ENCODE results near the gene AGBL5. TPM values are rescaled to one million over a fixed set of nuclear protein-coding genes. Genes with fewer than 3 reads are reported as not detected.
A peak's percentile ranks its signal among the peaks of the same experiment; 100 is the strongest.

Gene AGBL5
- total RNA-seq, 1 donor from 2014 or later = 18.9 TPM

DNA sequence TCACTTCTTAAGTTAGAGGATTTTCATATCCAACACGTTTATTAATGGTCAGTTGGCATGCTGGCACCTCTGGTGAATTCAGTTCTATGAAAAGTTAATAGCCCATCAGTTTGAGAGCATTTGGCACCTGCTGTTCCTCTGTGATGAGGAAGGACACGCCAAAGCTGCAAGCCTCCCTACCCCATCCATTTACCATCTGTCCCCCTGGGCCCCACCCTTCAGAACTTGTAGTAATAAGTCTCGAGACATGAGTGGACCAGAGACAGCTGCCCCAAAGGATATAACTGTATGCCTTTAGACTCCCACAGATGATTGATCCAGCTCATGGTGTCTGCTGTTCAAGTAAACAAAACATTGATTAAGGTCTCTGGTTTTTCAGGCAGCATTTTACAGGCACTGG is 13.7 kb downstream of the AGBL5 start:
- Histone ChIP-seq H3K27ac (no peak overlapping the region), H3K4me1 (peaks cover 24% of the 10 kb centered on the region), H3K27me3 (ENCODE audit: low read depth) (no peaks in the 10 kb centered on the region), H3K9me3 (no peaks in the 10 kb centered on the region), H3K4me3 (no peak overlapping the region), H3K36me3 (peaks cover 46% of the 10 kb centered on the region)
- intact Hi-C loops (cut with DNase I) = no loop called here
- TF ChIP-seq, protein P1, sequence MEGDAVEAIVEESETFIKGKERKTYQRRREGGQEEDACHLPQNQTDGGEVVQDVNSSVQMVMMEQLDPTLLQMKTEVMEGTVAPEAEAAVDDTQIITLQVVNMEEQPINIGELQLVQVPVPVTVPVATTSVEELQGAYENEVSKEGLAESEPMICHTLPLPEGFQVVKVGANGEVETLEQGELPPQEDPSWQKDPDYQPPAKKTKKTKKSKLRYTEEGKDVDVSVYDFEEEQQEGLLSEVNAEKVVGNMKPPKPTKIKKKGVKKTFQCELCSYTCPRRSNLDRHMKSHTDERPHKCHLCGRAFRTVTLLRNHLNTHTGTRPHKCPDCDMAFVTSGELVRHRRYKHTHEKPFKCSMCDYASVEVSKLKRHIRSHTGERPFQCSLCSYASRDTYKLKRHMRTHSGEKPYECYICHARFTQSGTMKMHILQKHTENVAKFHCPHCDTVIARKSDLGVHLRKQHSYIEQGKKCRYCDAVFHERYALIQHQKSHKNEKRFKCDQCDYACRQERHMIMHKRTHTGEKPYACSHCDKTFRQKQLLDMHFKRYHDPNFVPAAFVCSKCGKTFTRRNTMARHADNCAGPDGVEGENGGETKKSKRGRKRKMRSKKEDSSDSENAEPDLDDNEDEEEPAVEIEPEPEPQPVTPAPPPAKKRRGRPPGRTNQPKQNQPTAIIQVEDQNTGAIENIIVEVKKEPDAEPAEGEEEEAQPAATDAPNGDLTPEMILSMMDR (IDR thresholded peaks at IDR 0.05) = no peak
- ATAC-seq (no peak), DNase-seq (no peak)

DNA sequence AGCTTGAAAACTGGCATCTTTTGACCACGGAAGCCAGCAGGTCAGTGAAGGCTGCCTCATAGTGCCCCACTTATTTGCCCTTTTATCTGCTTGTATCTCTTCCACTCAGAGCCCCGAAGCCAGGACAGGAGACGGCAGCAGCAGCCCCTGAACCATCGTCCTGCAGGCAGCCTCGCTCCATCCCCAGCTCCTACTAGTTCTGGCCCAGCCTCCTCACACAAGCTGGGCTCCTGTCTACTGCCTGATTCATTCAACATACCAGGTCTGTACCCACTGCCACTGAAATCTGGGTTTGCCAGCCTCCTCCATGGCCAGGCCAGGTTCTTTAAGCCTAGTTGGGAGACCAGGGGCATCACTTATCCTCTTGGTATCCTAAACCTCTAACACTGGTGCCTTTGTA is 15.9 kb downstream of the AGBL5 start:
- intact Hi-C loops (cut with DNase I) = no loop called here
- H3K4me3 ChIP-seq = no peak overlapping the region
- DNase-seq (no peak), ATAC-seq (no peak)
- peaks cover 36% of the 10 kb centered on the region for H3K4me1 ChIP-seq
- peaks cover 40% of the 10 kb centered on the region for H3K36me3 ChIP-seq
- TF ChIP-seq, protein P1 (IDR thresholded peaks at IDR 0.05) = no peak
- no peak overlapping the region for H3K27ac ChIP-seq
- no peaks in the 10 kb centered on the region for H3K9me3 ChIP-seq
- H3K27me3 ChIP-seq (ENCODE audit: low read depth) = no peaks in the 10 kb centered on the region

DNA sequence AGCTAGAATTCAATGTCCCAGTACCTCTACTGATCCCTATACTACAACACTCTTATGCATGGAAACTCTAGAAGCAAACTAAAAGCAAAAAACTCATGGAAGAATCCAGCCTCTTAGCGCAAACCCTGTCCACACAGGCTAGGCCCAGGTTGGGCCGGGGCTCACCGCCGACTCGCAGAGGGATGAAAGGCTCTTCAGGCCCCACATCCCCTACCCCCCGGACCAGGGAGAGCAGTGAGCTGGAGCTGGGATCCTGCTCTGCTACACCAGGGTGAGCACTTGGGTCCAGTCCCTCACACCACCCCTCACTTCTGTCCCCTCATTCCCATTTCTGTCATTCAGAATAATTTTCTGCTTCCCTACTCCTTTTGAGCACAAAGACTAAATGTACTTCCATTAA is 18.0 kb downstream of the AGBL5 start:
- H3K27ac ChIP-seq = no peak overlapping the region
- intact Hi-C loops (cut with DNase I) = no loop called here
- no peak overlapping the region for H3K4me3 ChIP-seq
- ATAC-seq (no peak), DNase-seq (no peak)
- TF ChIP-seq, protein P1 (IDR thresholded peaks at IDR 0.05) = no peak
- H3K4me1 ChIP-seq = peaks cover 49% of the 10 kb centered on the region
- H3K27me3 ChIP-seq (ENCODE audit: low read depth) = no peaks in the 10 kb centered on the region
- H3K36me3 ChIP-seq = peaks cover 40% of the 10 kb centered on the region
- no peaks in the 10 kb centered on the region for H3K9me3 ChIP-seq

DNA sequence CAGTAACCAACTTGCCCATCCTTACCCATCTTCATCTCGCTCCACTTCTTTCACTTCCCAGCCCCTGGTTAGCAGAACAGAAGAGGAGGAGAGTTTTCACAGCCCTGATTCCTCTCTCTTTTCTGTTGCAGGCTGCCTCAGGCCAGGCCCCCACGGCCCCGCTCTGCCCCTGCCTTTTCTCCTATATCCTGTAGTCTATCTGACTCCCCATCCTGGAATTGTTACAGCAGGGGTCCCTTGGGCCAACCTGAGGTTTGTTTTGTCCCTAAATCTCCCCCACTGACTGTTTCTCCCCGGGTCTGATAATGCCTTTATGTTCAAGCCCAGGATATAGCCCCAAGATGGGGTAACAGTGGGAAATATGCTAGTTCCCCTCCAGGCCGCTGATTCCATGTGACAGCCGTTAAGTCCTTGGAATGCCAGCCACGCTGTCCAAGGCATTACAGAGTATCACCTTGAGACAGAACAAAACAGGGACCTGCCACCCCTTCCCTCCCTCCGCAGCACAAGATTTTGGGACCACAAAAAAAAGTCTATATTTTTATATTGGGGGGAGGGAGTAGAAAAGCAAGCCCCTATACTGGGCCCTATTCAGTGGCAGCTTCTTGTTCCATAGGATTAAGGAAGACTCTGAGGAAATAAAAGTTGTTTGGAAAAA is 18.6 kb downstream of the AGBL5 start:
- peak overlapping the region; percentile 97 for H3K4me3 ChIP-seq
- TF ChIP-seq, protein P1 (IDR thresholded peaks at IDR 0.05) = no peak
- H3K27ac ChIP-seq = peak overlapping the region; percentile 91
- peaks cover 35% of the 10 kb centered on the region for H3K36me3 ChIP-seq
- ATAC-seq (no peak), DNase-seq (no peak)
- H3K27me3 ChIP-seq (ENCODE audit: low read depth) = no peaks in the 10 kb centered on the region
- peaks cover 56% of the 10 kb centered on the region for H3K4me1 ChIP-seq
- intact Hi-C loops (cut with DNase I) = no loop called here
- no peaks in the 10 kb centered on the region for H3K9me3 ChIP-seq

DNA sequence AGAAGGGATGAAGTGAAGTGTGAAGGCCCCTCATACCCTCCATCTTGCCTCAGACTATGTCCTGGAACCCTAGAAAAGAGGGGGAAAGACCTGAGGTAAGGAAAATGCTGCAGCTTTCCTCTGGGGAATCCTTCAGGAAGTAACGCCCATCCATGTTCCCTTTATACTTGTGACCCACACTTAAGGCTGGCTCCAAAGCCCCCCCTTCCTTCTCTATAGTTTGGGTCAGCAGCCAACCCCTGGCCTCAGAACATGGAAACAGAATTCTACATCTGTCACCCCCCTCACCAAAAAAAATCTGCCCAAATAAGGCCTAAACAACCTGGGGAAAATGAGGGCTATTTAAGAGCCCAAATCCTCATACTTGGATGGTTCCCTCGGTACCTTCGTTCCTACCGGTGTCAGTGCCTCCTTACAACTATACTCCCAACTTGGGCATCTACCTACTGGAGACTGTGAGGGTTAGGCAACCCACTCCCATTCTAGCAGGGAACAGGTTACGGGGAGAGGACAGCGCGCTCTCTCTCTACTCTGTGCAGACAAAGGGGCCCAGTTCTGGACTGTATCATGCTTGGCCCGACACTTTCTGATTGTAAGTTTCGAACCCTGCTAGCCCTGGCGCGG is 19.3 kb downstream of the AGBL5 start:
- H3K36me3 ChIP-seq = peaks cover 30% of the 10 kb centered on the region
- intact Hi-C loops (cut with DNase I) = no loop called here
- H3K4me1 ChIP-seq = peaks cover 63% of the 10 kb centered on the region
- DNase-seq (no peak), ATAC-seq (peak; percentile 1 to 13)
- no peaks in the 10 kb centered on the region for H3K27me3 ChIP-seq (ENCODE audit: low read depth)
- H3K27ac ChIP-seq = peak overlapping the region; percentile 91
- no peaks in the 10 kb centered on the region for H3K9me3 ChIP-seq
- TF ChIP-seq, protein P1 (IDR thresholded peaks at IDR 0.05) = no peak
- peak overlapping the region; percentile 97 for H3K4me3 ChIP-seq

Data from lower lobe of right lung (tissue), 2 donors.